Dermis microvascular lymphatic vessel endothelial cell (primary cell): ENCODE data around the gene TMEM126A. TPM values are rescaled to one million over a fixed set of nuclear protein-coding genes. Genes with fewer than 3 reads are reported as not detected.
"Not testable (repeated sequence)": the region's sequence is repeated elsewhere in the genome, so short reads cannot be mapped to it uniquely, and the experiment has no call there.

Source experiments
- DNase-seq, 2 donors: peaks; one replicate each; pipeline versions ENCODE4 v3.0.0 to v3.0.0-alpha.2; 2010; ENCODE audit warnings: low read depth in 2 of 2
- total RNA-seq: library from RNA; depleted of rRNA; stranded (reverse); fragments of >200 nt; gene quantifications from 2 replicates; pipeline ENCODE4 v1.2.1, GENCODE V29; 2014

Gene TMEM126A
- total RNA-seq, 1 donor from 2014 or later, result 41.6 TPM

DNA sequence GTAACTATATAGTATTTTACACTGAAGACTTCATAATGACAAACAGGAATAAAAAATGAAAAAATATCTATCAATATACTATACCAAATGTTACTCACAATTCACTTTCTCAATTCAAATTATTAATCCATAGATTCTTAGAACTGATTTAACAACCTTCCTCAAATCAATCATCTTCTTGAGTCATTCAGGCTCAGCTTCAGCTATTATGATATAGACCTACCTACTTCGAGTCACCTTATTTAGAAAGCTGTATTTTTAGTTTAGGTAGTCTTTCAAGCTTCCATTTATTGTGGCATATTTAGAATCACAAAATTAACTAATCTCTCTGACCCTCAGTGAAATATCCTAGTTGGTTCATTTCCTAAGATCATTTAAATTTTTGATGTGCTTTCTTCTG lies 9.0 kb downstream of the TMEM126A start:
- DNase-seq, result no peak

DNA sequence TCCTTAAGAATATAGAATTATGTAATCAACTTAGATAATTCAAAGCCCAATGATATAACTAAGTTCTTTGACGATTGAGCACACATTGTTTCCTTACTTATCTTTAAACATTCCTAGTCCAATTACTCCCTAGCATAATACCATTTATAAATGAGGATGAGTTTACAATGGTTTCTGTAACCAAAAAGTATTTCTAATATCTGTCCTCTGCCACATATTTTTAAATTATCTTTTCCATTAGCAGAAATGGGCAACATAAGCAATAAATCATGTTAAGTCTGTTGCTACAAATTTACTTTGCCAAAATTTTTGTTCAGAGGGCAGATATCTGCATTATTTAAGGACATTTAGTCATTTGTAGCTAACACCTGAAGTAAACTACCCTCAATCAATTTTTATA lies 10.4 kb downstream of the TMEM126A start:
- DNase-seq, result no peak

- DNase-seq, result no peak
Observed at GRCh38 chr11:85661972-85662664, 14.4 kb downstream of the TMEM126A start.

- DNase-seq, result peak in 1 of 2 donors; percentile 19
Observed at GRCh38 chr11:85663080-85663752, 15.4 kb downstream of the TMEM126A start.

- DNase-seq, result peak in 1 of 2 donors; percentile 74
Observed at GRCh38 chr11:85663753-85664614, 16.2 kb downstream of the TMEM126A start.

DNA sequence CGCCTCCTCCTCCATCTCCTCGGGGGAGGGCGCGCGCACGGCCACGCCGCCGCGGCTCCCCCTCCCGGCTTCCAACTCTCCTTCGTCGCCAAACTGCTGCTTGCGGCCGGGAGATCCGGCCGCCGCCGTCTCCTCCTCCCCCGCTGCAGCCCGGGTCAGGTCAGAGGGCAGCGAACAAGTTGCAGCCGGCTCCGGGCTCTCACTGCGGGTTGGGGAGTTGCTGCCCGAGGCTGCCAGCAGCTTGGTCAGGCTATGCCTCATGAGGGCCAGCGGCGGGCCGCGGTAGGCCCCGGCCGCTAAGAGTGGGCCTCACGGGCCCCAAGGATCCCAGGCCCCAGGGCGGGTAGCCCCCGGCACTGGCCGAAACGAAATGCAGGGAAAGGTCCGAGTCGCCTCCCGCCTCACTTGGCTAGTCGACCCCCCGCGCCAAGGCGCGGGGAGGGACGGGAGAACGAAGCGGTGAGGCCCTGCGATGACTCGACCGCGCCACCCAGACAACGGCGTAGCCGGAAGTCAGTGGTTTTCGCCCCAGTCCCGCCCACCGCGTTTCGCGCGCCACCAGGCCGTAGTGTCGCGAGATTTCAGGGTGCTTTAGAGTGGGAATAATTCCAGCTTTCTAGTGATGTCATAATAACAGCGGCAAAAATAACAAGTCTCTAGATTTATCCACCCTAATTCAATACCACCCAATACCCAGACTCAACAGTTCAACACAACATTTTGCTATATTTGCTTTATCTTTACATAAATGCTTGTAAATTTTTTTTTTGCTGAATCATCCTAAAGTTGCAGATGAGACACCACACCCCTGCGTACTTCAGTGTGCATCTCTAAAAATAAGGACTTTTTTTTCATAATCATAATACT lies 17.1 kb downstream of the TMEM126A start, which contains the start of gene CREBZF:
CREBZF (minus strand) TSS at position 515 of the 867 bp plus-strand sequence; CDS start at position 261, 254 bp downstream.
- DNase-seq, result peak; percentile 87 to 95

DNA sequence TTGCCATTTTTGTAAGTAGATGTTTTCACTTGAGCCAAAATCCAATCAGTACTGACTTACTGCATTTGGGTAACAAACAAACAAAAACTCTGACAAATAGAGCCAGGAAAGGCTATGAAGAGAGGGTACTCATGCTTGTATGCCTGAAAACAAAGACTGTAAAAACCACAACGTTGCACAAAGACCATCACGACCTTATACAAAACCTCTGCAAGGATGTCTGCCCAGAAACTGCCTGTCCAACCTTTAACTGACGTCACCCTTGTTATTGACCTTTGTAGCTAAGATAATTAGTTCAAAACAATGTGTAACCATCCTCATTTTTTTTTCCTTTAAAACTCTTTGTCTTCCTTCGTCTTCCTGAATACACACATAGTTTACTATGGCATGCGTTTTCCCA lies 18.0 kb downstream of the TMEM126A start:
- DNase-seq, result no peak

DNA sequence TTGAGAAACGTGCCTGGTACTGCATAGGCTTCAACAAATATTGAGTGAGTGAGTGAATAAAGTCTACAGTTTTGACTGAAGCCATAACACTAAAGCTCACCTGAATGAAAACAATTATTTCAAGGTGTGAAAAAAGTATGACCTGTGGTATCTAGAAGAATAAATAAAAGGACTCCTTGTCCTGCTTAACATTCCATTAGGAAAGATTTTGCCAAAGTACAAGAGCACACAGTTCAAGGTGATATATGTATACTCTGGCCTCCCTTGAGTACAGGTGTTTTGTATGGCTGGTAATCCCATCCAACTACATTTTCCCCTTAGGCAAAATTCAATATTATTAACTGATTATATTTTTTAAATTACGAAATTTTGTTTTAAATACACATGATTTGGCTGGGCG lies 18.9 kb downstream of the TMEM126A start:
- no peak for DNase-seq

DNA sequence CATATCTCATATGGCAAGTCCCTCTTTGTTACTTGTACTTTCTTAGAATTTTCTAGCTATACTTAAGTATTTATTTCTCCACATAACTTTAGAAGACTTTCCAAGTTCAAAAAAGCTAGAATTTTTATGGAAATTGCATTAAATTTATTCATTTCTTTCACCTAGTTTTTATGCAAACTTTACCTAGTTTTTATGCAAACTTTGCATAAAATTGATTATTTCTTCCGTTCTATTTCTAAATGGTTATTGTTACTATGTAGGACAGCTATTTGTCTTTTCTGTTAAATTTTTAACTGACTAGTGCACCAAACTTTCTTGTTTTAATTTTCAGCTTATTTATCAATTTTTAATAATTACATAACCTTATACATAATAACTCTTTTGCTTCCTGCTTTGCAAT lies 20.4 kb downstream of the TMEM126A start:
- no peak for DNase-seq

DNA sequence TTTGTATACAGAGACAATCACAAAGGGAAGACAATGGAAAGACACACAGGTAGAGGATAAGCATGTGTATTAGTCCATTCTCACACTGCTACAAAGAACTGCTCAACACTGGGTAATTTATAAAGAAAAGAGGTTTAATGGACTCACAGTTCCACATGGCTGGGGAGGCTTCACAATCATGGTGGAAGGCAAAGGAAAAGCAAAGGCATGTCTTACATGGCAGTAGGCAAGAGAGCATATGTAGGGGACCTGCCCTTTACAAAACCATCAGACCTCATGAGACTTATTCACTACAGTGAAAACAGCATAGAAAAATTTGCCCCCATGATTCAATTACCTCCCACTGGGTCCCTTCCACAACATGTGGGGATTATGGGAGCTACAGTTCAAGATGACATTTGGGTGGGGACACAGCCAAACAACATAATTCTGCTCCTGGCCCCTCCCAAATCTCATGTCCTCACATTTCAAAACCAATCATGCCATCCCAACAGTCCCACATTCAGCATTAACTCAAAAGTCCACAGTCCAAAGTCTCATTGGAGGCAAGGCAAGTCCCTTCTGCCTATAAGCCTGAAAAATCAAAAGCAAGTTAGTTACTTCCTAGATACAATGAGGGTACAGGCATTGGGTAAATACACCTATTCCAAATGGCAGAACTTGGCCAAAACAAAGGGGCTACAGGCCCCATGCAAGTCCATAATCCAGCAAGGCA lies 23.3 kb downstream of the TMEM126A start:
- not testable (repeated sequence) for DNase-seq

- DNase-seq, result no peak
Observed at GRCh38 chr11:85672105-85672902, 24.5 kb downstream of the TMEM126A start.

DNA sequence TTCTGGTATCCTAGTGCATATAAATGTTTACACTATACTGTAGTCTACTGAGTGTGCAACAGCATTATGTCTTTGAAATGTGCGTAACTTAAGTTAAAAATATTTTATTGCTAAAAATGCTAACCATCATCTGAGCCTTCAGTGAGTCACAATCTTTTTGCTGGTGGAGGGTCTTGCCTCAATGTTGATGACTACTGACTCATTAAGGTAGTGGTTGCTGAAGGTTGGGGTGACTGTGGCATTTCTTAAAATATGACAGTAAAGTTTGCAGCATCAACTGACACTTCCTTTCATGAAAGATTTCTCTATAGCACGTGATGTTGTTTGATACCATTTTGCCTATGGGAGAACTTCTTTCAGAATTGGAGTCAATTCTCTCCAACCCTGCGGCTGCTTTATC lies 25.6 kb downstream of the TMEM126A start:
- no peak for DNase-seq

GRCh38 chr11:85679576-85679975 lies 31.8 kb downstream of the TMEM126A start:
- DNase-seq, result no peak

DNA sequence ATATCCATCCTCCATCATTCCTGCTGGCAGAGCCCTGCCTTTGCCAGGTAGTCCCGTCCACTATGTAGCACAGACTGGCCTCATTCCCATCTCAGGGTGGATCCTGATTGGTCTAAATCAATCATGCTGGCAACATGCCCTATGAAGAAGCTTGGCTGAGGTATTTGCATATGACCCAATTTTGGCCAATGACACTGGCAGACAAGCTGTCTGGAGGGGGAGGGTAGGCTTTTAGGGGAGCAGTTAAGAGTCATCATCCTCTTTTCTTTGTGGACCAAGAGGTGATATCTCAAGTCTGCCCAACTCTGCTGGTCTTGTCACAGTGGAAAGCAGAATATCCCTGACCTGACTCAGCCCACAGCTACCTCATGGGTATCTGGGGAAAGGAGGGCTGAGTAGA lies 33.1 kb downstream of the TMEM126A start:
- DNase-seq, result no peak

- DNase-seq, result peak in 1 of 2 donors; percentile 35
Observed at GRCh38 chr11:85682330-85683305, 34.9 kb downstream of the TMEM126A start.

- DNase-seq, result no peak
Observed at GRCh38 chr11:85685125-85685819, 37.5 kb downstream of the TMEM126A start.

DNA sequence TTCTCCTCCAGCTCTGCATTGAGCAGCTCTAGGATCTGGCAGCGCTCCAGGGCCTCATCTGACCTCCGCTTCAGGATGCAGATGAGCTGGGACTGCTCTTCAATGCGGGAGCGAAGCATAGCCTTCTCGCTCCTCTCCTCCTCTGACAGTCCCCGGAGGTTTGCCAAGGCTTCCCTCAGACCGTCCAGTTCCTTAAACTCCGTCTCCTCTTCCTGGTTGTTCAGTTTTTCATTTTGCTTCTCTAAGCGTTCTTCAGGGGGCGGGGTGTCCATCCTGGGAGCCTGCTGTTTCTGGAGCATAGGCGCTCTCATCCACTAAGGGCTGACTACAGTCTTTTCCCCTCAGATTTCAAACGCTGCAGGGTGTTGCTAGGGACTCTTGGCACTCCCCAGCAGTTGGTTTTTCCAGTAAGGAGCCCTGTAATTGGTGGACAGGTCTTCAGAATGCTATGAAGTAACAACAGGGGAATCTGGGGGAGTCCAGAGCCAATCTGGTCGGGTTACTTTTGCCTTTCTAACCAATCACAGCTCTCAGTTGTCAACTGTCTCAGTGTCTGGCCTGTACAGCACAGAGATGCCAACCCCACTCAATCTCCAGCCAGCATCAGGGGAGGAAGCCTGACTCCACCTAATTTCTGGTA lies 38.2 kb downstream of the TMEM126A start, which contains the start of gene CCDC89:
CCDC89 (minus strand) TSS at position 376 of the 640 bp plus-strand sequence; CDS start at position 311, 65 bp downstream.
- DNase-seq, result no peak
